Hematopoietic multipotent progenitor cell (in vitro differentiated cells): ENCODE data around the gene STC2. TPM values are rescaled to one million over a fixed set of nuclear protein-coding genes. Genes with fewer than 3 reads are reported as not detected.

ENCODE experiments used
- DNase-seq, 3 donors: peaks; one replicate each; pipeline ENCODE4 v3.0.0-alpha.2; 2011 to 2015; ENCODE audit warnings: low read depth in 2 of 3, low spot score in 2 of 3
- total RNA-seq: library from RNA; depleted of rRNA; stranded (reverse); fragments of >200 nt; gene quantifications from one replicate; pipeline ENCODE4 v1.2.3, GENCODE V29; 2012

STC2 gene
- total RNA-seq, 1 donor = 0.27 TPM

- DNase-seq = no peak
These were observed 13.9 kb downstream of the STC2 start for GRCh38 chr5:173314166-173314952.

- DNase-seq = no peak
These were observed 14.8 kb downstream of the STC2 start for GRCh38 chr5:173313351-173313801.

- no peak for DNase-seq
These were observed 15.4 kb downstream of the STC2 start for GRCh38 chr5:173312821-173313220.

- DNase-seq = no peak
These were observed 16.2 kb downstream of the STC2 start for GRCh38 chr5:173311818-173312585.

- no peak for DNase-seq
These were observed 17.1 kb downstream of the STC2 start for GRCh38 chr5:173310861-173311785.

GRCh38 chr5:173310218-173310769, 17.9 kb downstream of the STC2 start:
- DNase-seq = no peak

GRCh38 chr5:173309731-173310130, 18.5 kb downstream of the STC2 start:
- no peak for DNase-seq

- DNase-seq = no peak
These were observed 20.0 kb downstream of the STC2 start for GRCh38 chr5:173308226-173308625.

- no peak for DNase-seq
These were observed 20.5 kb downstream of the STC2 start for GRCh38 chr5:173307695-173308094.

- no peak for DNase-seq
These were observed 21.5 kb downstream of the STC2 start for GRCh38 chr5:173306695-173307094.

- no peak for DNase-seq
These were observed 23.6 kb downstream of the STC2 start for GRCh38 chr5:173304591-173304988.

- DNase-seq = no peak
These were observed 24.2 kb downstream of the STC2 start for GRCh38 chr5:173303878-173304590.

- no peak for DNase-seq
These were observed 25.6 kb downstream of the STC2 start for GRCh38 chr5:173302546-173303155.

GRCh38 chr5:173301695-173302545, 26.3 kb downstream of the STC2 start:
- DNase-seq = no peak

- no peak for DNase-seq
These were observed 27.7 kb downstream of the STC2 start for GRCh38 chr5:173300389-173301047.

GRCh38 chr5:173299820-173300219, 28.4 kb downstream of the STC2 start:
- no peak for DNase-seq

GRCh38 chr5:173298213-173298926, 29.8 kb downstream of the STC2 start:
- no peak for DNase-seq
